Keratinocyte (primary cell): ENCODE results near the gene AADACL2. TPM values are rescaled to one million over a fixed set of nuclear protein-coding genes. Genes with fewer than 3 reads are reported as not detected.

ENCODE experiments used
- DNase-seq: peaks from one replicate; pipeline ENCODE4 v3.0.0-alpha.2; 2011; ENCODE audit warnings: low read depth, missing footprints, low spot score
- FAIRE-seq: peaks from 2 replicates; lab custom pipeline; 2011; peaks lifted over from hg19 to GRCh38; lab: Jason Lieb, UNC
- H2AFZ ChIP-seq: 2 replicates; pipeline ENCODE4 v1.6.0; 2012; ENCODE audit warnings: low read length, control low read depth, inconsistent platforms; ENCODE audit not compliant: control insufficient read depth
- H3K27ac ChIP-seq: 2 replicates; pipeline ENCODE4 v1.5.1; 2011; ENCODE audit warnings: low read length; ENCODE audit not compliant: control insufficient read depth, insufficient read depth
- H3K27me3 ChIP-seq: 3 replicates; pipeline ENCODE4 v1.6.0; 2011; ENCODE audit warnings: low read length; ENCODE audit not compliant: control insufficient read depth, insufficient read depth; ENCODE audit errors: extremely low read depth
- H3K36me3 ChIP-seq, 2 experiments: 2 replicates in 1 of 2; 3 replicates in 1 of 2; pipeline ENCODE4 v1.5.1; 2011; ENCODE audit warnings: low read length in 2 of 2, mild to moderate bottlenecking in 1 of 2; ENCODE audit not compliant: control insufficient read depth in 2 of 2, insufficient read depth in 2 of 2; ENCODE audit errors: extremely low read depth in 1 of 2
- H3K4me1 ChIP-seq: 3 replicates; pipeline ENCODE4 v1.5.1; 2011; ENCODE audit warnings: low read length; ENCODE audit not compliant: control insufficient read depth, insufficient read depth; ENCODE audit errors: extremely low read depth
- H3K4me2 ChIP-seq: 3 replicates; pipeline ENCODE4 v1.6.0; 2011; ENCODE audit warnings: low read depth, low read length; ENCODE audit not compliant: control insufficient read depth, insufficient read depth; ENCODE audit errors: extremely low read depth
- H3K4me3 ChIP-seq, 3 experiments: fragments of 200-600 bp in 1 of 3; sonication (generic) in 1 of 3; 2 replicates in 2 of 3; 3 replicates in 1 of 3; pipeline ENCODE4 v1.5.1; 2011 to 2016; ENCODE audit warnings: low read length in 3 of 3, mild to moderate bottlenecking in 3 of 3, control low read depth in 2 of 3, inconsistent platforms in 1 of 3, low read depth in 1 of 3, mixed read lengths in 1 of 3, mixed run types in 1 of 3, moderate library complexity in 1 of 3; ENCODE audit not compliant: control insufficient read depth in 2 of 3, insufficient read depth in 2 of 3; ENCODE audit errors: extremely low read depth in 1 of 3
- H3K79me2 ChIP-seq: 2 replicates; pipeline ENCODE4 v1.6.0; 2012; ENCODE audit warnings: low read length; ENCODE audit not compliant: control insufficient read depth, insufficient read depth
- H3K9ac ChIP-seq: 3 replicates; pipeline ENCODE4 v1.6.0; 2011; ENCODE audit warnings: low read length; ENCODE audit not compliant: control insufficient read depth, insufficient read depth; ENCODE audit errors: extremely low read depth
- H3K9me1 ChIP-seq: 3 replicates; pipeline ENCODE4 v1.6.0; 2011; ENCODE audit warnings: low read length; ENCODE audit not compliant: control insufficient read depth, insufficient read depth; ENCODE audit errors: extremely low read depth
- H3K9me3 ChIP-seq: 2 replicates; pipeline ENCODE4 v1.5.1; 2012; ENCODE audit warnings: low read depth, low read length; ENCODE audit not compliant: control insufficient read depth
- H4K20me1 ChIP-seq: 3 replicates; pipeline ENCODE4 v1.6.0; 2011; ENCODE audit warnings: low read length; ENCODE audit not compliant: control insufficient read depth, insufficient read depth; ENCODE audit errors: extremely low read depth
- EZH2 ChIP-seq: IDR thresholded peaks from one replicate; pipeline ENCODE4 v1.6.1; 2012; ENCODE audit warnings: inconsistent platforms, mild to moderate bottlenecking, low read length, moderate library complexity
- dilution Hi-C: fragments of 300-500 bp; cut with MboI; formaldehyde crosslinking; loops from one replicate; pipeline ENCODE4 v1.7.0; 2020; ENCODE audit warnings: low sequenced_read_pairs; ENCODE audit not compliant: extremely low pct_ligation_motif_present
- polyA plus RNA-seq, 5 experiments: library from polyadenylated mRNA; depleted of rRNA in 3 of 5; stranded (reverse) in 3 of 5; stranded (forward) in 1 of 5; unstranded in 1 of 5; fragments of >200 nt; gene quantifications; 1 replicate in 1 of 5; 2 replicates in 3 of 5; 3 replicates in 1 of 5; pipeline versions ENCODE4 v1.2.1 to v1.2.3, GENCODE V29; 2011 to 2012; ENCODE audit warnings: missing spikeins in 2 of 5, low read depth in 1 of 5, low replicate concordance in 1 of 5
- TF ChIP-seq, protein P1 (sequence below), 3 experiments: IDR thresholded peaks in 1 of 3; conservative IDR thresholded peaks in 1 of 3; optimal IDR thresholded peaks in 1 of 3; 2 replicates in 2 of 3; 3 replicates in 1 of 3; pipeline versions ENCODE3 to v1.5.1; 2011; ENCODE audit warnings: low read length in 3 of 3, mild to moderate bottlenecking in 3 of 3, moderate library complexity in 2 of 3, control low read depth in 1 of 3, inconsistent platforms in 1 of 3; ENCODE audit not compliant: insufficient read depth in 2 of 3; ENCODE audit errors: extremely low read depth in 1 of 3

AADACL2 gene
- polyA plus RNA-seq, 1 donor (not counting 4 experiments of a cell fraction or from before 2014, with no cell fraction given), result 0.38 TPM

DNA sequence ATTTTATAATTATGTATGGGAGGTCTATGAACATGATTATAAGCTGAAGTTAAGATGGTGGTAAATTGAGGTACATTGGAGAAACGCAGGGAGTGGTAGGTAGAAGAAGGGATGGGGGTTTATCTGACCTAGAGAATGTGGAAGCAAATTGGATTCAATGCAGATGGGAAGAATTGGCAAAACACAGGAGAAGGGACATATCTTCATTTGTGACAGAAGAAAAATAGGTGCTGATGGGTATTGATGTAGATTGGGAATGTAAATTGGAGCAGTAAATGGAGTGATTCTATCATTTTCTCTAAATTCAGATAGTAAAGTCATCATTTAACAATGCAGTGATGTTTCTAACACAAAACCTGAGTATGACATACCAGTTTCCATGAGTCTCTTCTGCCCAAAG lies 40.5 kb downstream of the AADACL2 start:
- Histone ChIP-seq H3K4me2 (no peak overlapping the region), H3K4me1 (peaks cover 3% of the 10 kb centered on the region), H3K9ac (no peak overlapping the region), H3K79me2 (no peaks in the 10 kb centered on the region), H3K27me3 (no peaks in the 10 kb centered on the region), H3K9me3 (no peaks in the 10 kb centered on the region), H4K20me1 (no peaks in the 10 kb centered on the region), H2AFZ (no peak overlapping the region), H3K9me1 (no peaks in the 10 kb centered on the region), H3K36me3 (no peaks in the 10 kb centered on the region), H3K4me3 (no peak overlapping the region), H3K27ac (no peak overlapping the region)
- no peak for DNase-seq
- FAIRE-seq, result no peak
- TF ChIP-seq, protein P1, sequence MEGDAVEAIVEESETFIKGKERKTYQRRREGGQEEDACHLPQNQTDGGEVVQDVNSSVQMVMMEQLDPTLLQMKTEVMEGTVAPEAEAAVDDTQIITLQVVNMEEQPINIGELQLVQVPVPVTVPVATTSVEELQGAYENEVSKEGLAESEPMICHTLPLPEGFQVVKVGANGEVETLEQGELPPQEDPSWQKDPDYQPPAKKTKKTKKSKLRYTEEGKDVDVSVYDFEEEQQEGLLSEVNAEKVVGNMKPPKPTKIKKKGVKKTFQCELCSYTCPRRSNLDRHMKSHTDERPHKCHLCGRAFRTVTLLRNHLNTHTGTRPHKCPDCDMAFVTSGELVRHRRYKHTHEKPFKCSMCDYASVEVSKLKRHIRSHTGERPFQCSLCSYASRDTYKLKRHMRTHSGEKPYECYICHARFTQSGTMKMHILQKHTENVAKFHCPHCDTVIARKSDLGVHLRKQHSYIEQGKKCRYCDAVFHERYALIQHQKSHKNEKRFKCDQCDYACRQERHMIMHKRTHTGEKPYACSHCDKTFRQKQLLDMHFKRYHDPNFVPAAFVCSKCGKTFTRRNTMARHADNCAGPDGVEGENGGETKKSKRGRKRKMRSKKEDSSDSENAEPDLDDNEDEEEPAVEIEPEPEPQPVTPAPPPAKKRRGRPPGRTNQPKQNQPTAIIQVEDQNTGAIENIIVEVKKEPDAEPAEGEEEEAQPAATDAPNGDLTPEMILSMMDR (optimal IDR thresholded peaks at IDR 0.05 in 1 of 3, IDR thresholded peaks at IDR 0.05 in 1 of 3, conservative IDR thresholded peaks at IDR 0.05 in 1 of 3; ENCODE audit: extremely low read depth in 1 of 3, insufficient read depth in 2 of 3, low read length in 3 of 3), result no peak
- TF ChIP-seq EZH2, result no peak
- dilution Hi-C loops, result no loop called here

DNA sequence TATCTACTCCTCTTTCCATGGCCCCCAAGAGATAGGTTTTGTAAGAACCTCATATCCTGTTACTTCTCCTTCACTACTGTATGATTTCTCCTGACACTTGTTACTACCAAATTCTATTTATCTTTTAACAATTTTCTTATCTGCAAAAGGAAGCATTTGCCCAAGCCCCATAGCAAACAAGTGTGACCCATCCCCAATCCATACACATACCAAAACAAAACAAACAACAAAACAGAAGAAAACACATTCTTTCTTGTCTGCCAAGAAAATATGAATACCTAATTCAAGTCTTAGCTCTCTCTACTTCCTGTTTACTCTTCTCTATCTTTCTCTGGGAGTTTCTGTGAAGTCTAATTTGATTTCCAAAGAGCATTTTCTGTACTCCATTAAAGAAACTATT lies 41.2 kb downstream of the AADACL2 start:
- H3K27ac ChIP-seq, result no peak overlapping the region
- dilution Hi-C loops, result no loop called here
- H3K27me3 ChIP-seq, result no peaks in the 10 kb centered on the region
- peaks cover 3% of the 10 kb centered on the region for H3K4me1 ChIP-seq
- H3K9me1 ChIP-seq, result no peaks in the 10 kb centered on the region
- H3K36me3 ChIP-seq, result no peaks in the 10 kb centered on the region
- no peak overlapping the region for H3K4me2 ChIP-seq
- H3K9ac ChIP-seq, result no peak overlapping the region
- TF ChIP-seq, protein P1 (optimal IDR thresholded peaks at IDR 0.05 in 1 of 3, IDR thresholded peaks at IDR 0.05 in 1 of 3, conservative IDR thresholded peaks at IDR 0.05 in 1 of 3; ENCODE audit: extremely low read depth in 1 of 3, insufficient read depth in 2 of 3, low read length in 3 of 3), result no peak
- no peak for TF ChIP-seq EZH2
- H3K4me3 ChIP-seq, result no peak overlapping the region
- no peaks in the 10 kb centered on the region for H3K9me3 ChIP-seq
- peak overlapping the region; percentile 39 for H2AFZ ChIP-seq
- H3K79me2 ChIP-seq, result no peaks in the 10 kb centered on the region
- DNase-seq, result no peak
- no peak for FAIRE-seq
- H4K20me1 ChIP-seq, result no peaks in the 10 kb centered on the region
